K562 (cell line): ENCODE results near the gene PGA3. TPM values are rescaled to one million over a fixed set of nuclear protein-coding genes. Genes with fewer than 3 reads are reported as not detected.

ENCODE experiments used
- ARID3B ChIP-seq: fragments of 250-450 bp; sonication (Bioruptor Pico); IDR thresholded peaks from 2 replicates; pipeline ENCODE4 v1.4.0; 2020; ENCODE audit warnings: borderline replicate concordance
- C11orf30 ChIP-seq: fragments of 450-650 bp; IDR thresholded peaks from 2 replicates; pipeline ENCODE4 v1.6.1; 2016; ENCODE audit warnings: low read depth, mild to moderate bottlenecking
- CEBPB ChIP-seq: fragments of 450-650 bp; IDR thresholded peaks from 2 replicates; pipeline ENCODE4 v1.6.1; 2016; ENCODE audit warnings: missing genetic modification characterization, missing compliant biosample characterization
- ELK3 ChIP-seq: fragments of 450-650 bp; formaldehyde crosslinking; IDR thresholded peaks from 2 replicates; pipeline ENCODE4 v1.4.0; 2020; ENCODE audit warnings: mild to moderate bottlenecking
- GTF2A2 ChIP-seq: IDR thresholded peaks from 2 replicates; pipeline ENCODE4 v1.6.1; 2016; ENCODE audit warnings: mild to moderate bottlenecking, missing genetic modification characterization, missing compliant biosample characterization
- MCM2 ChIP-seq: fragments of 450-650 bp; IDR thresholded peaks from 2 replicates; pipeline ENCODE4 v1.6.1; 2017; ENCODE audit warnings: low read depth, mild to moderate bottlenecking
- MEIS2 ChIP-seq: fragments of 450-650 bp; IDR thresholded peaks from 2 replicates; pipeline ENCODE4 v1.6.1; 2014; ENCODE audit warnings: mild to moderate bottlenecking; ENCODE audit not compliant: partially characterized antibody
- MLLT1 ChIP-seq, 2 experiments: fragments of 450-650 bp; IDR thresholded peaks; 2 replicates each; pipeline ENCODE4 v1.6.1; 2016
- MTA3 ChIP-seq: fragments of 450-650 bp; formaldehyde crosslinking; IDR thresholded peaks from 2 replicates; pipeline ENCODE4 v1.6.1; 2017; ENCODE audit warnings: mild to moderate bottlenecking, borderline replicate concordance
- NONO ChIP-seq, 2 experiments: fragments of 200-400 bp in 1 of 2; fragments of 450-650 bp in 1 of 2; formaldehyde crosslinking in 1 of 2; IDR thresholded peaks; 2 replicates each; pipeline ENCODE4 v1.6.1; 2017; ENCODE audit warnings: low read depth in 2 of 2, mild to moderate bottlenecking in 2 of 2, moderate library complexity in 2 of 2, low read length in 1 of 2
- SP1 ChIP-seq: sonication (generic); formaldehyde crosslinking; IDR thresholded peaks from 2 replicates; pipeline ENCODE4 v1.8.1; 2022; ENCODE audit warnings: mild to moderate bottlenecking, missing genetic modification reagents
- THRA ChIP-seq: fragments of 450-650 bp; IDR thresholded peaks from 2 replicates; pipeline ENCODE4 v1.6.1; 2017; ENCODE audit warnings: mild to moderate bottlenecking, moderate library complexity
- TOE1 ChIP-seq, 2 experiments: fragments of 450-650 bp in 1 of 2; sonication (generic) in 1 of 2; formaldehyde crosslinking in 1 of 2; IDR thresholded peaks; 2 replicates each; pipeline versions ENCODE4 v1.7.1 to v1.8.0; 2016 to 2022; ENCODE audit warnings: borderline replicate concordance in 2 of 2, mild to moderate bottlenecking in 2 of 2, antibody characterized with exemption in 1 of 2, inconsistent platforms in 1 of 2, low read depth in 1 of 2, missing genetic modification reagents in 1 of 2, moderate library complexity in 1 of 2
- ZNF347 ChIP-seq: fragments of 450-650 bp; formaldehyde crosslinking; IDR thresholded peaks from 2 replicates; pipeline ENCODE4 v1.4.0; 2020; ENCODE audit warnings: low read depth, mild to moderate bottlenecking, moderate library complexity
- ZNF592 ChIP-seq: fragments of 450-650 bp; IDR thresholded peaks from 2 replicates; pipeline ENCODE4 v1.6.1; 2017; ENCODE audit warnings: antibody characterized with exemption, mild to moderate bottlenecking
- ZNF766 ChIP-seq: fragments of 200-800 bp; sonication (Bioruptor generic); conservative IDR thresholded peaks from 2 replicates; pipeline ENCODE4 v1.6.1; 2016; ENCODE audit warnings: missing genetic modification characterization, missing compliant biosample characterization
- polyA plus RNA-seq, 8 experiments: library from polyadenylated mRNA; depleted of rRNA in 4 of 8; stranded (reverse) in 5 of 8; unstranded in 3 of 8; fragments of >200 nt; fragmentation: Nextera tagmentation in 2 of 8; fragmentation: Illumina TruSeq in 1 of 8; extraction: Ambion mirVana in 2 of 8; extraction: Trizol in 1 of 8; gene quantifications; 2 replicates each; pipeline versions ENCODE4 v1.2.1 to v1.2.3, GENCODE V29; 2011 to 2014; ENCODE audit warnings: inconsistent platforms in 1 of 8, missing spikeins in 1 of 8
- total RNA-seq, 7 experiments: library from RNA; depleted of rRNA in 6 of 7; stranded (reverse); fragments of >200 nt in 6 of 7; fragmentation: Illumina TruSeq in 2 of 7; extraction: Trizol in 2 of 7; gene quantifications; 2 replicates each; pipeline versions ENCODE4 v1.2.1 to v1.2.3, GENCODE V29; 2011 to 2021; ENCODE audit warnings: low replicate concordance in 1 of 7

Gene PGA3
- total and polyA plus RNA-seq, 9 of the 15 experiments (the other 6 are each of a cell fraction or from before 2014, with no cell fraction given): 0.15 to 0.18 (median 0.18) TPM; not detected in 6

GRCh38 chr11:61163714-61164605 is 39.4 kb upstream of the PGA3 start (continued):
- TF ChIP-seq MLLT1 (IDR thresholded peaks at IDR 0.05) (no peak), C11orf30 (no peak), MEIS2 (peak; percentile 40), NONO (IDR thresholded peaks at IDR 0.05; ENCODE audit: low read depth in 2 of 2, low read length in 1 of 2) (no peak), MCM2 (no peak), ZNF347 (no peak), ELK3 (CRISPR knock-in tag) (no peak), ZNF766 (CRISPR knock-in tag) (0 out of 2 replicates have a peak, but pooled peaks have one; percentile 24), SP1 (CRISPR knock-in tag) (no peak), ARID3B (CRISPR knock-in tag) (no peak), MTA3 (peak; percentile 58; the same call in 1 of the 2 replicates), GTF2A2 (tag) (no peak), THRA (no peak), ZNF592 (no peak; the same call in 1 of the 2 replicates), TOE1 (IDR thresholded peaks at IDR 0.05; ENCODE audit: borderline replicate concordance) (0 out of 2 replicates have a peak, but pooled peaks have one; percentile 38), TOE1 (CRISPR knock-in tag; IDR thresholded peaks at IDR 0.05; ENCODE audit: borderline replicate concordance, low read depth) (no peak), CEBPB (tag) (peak; percentile 50; the same call in 1 of the 2 replicates)
